Measurements from ENCODE around the gene HDAC3.

HDAC3 gene

DNA sequence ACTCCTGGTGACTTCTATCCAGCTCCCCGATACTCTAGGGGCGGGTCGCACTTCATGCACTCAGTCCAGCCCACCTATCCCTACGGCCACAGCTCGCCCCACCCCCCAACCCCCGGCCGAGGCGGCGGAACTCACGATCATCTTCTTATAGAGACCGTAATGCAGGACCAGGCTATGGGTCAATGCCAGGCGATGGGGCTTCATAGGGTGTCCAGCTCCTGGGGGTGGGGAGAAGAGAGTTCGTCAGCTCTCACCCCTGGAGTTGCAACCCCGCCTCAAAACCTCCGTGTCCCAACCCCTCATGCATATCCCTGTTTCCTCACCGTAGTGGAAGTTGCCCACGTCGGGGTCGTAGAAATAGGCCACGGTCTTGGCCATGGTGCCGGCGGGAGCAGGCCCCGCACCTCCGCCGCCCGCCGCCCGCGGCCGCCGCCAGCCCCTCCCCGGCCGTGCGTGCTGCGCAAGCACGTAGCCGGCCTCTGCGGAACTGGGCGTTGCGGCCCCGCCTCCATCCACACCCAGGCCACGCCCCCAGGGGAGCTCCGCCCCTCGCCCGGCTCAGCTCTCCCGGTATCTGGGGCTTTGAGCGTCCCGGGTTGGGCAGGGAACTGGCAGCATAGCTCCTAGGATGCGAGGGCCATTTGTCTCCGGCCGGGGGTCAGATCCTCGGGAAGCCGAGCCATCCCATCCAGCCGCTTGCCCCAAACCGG lies at the start of gene HDAC3, which contains the start of gene RELL2:
TSS of gene HDAC3 (minus strand) at position 437 of the 710 bp plus-strand sequence. CDS start at position 378, 59 bp downstream.
TSS of gene RELL2 (plus strand) at position 585 of the 710 bp plus-strand sequence. CDS start 1,229 bp downstream, outside the sequence.
- DNase-seq (ENCODE audit: low read depth in 2 of 2): peak; percentile 83 to 94

- DNase-seq (ENCODE audit: low read depth in 2 of 2): no peak
These were observed 48.9 kb upstream of the HDAC3 start for GRCh38 chr5:141685591-141685990.

DNA sequence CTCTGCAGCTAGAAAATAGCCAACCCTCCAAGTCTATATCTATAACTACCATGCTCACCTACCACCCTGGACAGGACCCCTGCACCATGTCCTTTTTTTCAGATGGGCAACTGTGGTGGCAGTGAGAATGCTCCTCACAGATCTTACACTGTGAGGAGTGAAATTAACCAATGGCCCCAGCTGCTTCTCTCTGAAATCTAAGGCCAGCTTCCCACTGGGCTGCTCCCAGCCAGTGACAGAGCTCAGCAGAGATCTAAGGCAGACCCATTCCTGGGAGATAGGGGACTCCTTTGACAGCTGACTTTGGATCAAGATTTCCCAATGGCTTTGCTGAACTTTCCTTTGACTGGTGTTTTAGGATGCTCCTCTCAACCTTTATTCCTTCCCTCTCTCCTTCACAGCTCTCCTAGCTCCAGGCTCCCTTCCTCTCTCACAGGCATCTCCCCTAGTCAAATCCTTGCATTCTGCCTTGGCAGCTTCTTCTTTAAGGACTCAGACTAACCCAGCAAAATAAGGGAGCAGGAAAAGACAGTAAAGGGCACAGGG lies 47.0 kb upstream of the HDAC3 start:
- DNase-seq (ENCODE audit: low read depth in 2 of 2): no peak

DNA sequence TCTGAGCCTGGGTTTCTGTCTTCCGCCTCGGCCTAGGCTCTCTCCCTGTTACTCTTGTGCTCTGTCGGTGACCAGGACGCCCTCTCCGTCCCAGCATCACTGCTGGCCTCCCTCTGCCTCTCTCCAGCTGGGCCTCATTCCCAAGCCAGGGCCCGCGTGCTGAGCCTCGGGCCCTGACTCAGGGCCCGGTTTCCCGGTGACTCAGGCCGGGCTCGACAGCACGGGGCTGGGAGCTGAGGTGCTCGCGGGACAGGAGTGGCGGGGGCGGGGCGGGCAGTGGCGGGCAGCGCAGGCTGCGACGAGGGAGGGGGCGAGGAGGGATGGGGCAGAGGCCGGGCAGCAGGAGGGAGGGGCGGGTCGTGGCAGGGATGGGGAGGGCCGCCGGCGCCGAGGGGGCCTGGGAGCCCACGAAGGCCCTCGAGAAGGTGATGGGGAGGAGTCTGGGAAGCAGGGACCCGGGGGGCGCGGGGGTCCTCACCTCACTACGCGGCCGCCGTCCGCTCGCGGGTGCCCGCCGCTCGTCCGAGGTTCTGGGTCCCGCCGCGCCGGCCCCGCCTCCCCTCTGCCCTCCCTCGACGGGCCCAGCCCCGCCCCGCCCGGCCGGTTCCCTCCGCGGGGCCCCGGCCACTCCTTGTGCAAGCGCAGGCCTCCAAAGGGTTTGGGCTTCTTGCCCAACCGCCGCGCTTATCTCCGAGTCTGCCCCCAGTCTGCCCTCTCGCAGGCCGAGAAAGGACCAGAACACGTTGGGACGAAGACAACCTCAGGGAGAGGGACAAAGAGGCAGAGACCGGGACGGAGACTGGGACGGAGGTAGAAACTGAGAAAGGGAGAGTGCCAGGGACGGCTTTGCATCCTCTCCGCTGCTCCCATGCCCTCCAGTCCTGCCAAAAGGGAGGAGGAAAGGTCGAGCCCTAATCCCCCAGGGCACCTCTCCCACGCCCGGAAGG lies 45.3 kb upstream of the HDAC3 start, which contains the start of gene ARAP3:
TSS of gene ARAP3 (minus strand) at position 536 of the 947 bp plus-strand sequence. CDS start 1,744 bp downstream, outside the sequence.
- peak in 1 of 2 donors; percentile 38 for DNase-seq (ENCODE audit: low read depth in 2 of 2)

DNA sequence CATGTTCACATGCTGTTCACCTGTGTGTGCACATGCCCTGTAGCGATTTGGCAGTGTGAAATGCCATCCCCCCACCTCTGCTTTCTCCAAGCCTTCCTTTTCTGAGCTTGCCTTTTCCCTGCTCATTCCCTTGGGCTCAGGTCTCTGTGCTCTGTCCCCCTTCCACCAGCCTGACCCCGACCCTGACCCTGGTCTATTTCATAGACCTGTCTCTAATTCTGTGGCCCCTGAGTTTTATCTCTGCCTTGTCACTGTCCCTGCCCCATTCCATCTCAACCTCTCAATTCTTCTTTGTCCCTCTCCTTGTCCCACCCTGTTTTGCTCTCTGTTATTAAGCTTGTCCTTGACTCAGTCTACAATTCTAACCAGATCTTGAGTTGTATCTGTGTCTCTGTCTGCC lies 44.6 kb upstream of the HDAC3 start:
- no peak for DNase-seq (ENCODE audit: low read depth in 2 of 2)

DNA sequence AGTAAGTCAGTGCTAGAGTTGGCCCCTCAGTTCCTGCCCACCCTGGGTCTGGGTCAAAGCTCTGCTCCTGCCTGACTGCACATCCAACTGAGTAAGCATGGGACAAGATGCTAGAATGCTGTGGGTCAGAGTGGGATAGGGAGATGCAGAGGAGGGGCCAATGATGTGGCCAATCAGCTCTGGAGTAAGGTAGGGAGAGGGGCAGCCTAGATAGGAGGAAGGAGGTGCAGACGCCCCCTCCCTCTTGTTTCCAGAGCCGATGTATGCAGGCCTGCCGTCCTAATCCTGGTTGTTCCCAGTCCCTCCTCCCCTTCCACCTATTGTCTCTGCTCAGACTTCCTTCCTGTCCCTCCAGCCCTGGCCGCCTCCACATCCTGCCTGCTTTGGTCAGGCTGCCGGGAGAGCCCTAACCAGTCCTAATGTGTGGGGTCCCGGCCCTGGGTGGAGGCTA lies 44.1 kb upstream of the HDAC3 start:
- no peak for DNase-seq (ENCODE audit: low read depth in 2 of 2)

DNA sequence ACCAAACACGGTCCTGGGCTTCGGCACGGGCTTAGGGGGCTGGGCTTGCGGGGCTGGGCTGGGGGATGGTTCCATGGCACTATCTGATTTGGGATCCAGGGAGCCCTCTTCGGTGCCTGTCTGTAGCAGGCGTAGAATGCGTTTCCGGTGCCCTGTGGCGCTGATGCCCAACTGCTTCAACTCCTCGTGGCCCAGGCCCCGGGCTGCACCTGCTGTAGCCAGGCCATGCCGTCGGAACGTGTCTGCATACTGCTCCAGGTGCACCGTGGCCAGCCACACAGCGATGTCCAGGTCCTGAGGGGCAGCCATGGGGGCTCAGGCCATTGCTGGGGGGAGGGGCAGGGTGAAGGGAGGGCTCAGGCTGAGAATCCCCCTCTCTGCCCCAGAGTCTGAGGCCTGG lies 43.5 kb upstream of the HDAC3 start:
- DNase-seq (ENCODE audit: low read depth in 2 of 2): no peak

DNA sequence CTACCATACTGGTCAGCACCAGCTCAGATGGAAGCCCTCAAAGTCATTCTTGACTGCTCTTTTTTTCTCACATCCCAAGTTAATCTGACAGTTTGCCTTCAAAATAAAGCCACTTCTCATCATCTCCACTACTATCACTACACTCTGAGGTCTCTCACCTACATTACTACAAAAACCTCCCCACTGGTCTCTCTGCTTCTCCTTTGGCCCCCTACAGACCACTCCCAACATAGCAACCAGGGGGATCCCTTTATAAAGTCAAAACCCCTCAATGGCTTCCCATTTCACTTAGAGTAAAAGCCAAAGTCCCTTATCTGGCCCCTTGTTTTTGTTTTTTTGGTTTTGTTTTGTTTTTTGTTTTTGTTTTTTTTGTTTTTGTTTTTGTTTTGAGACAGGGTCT lies 40.8 kb upstream of the HDAC3 start:
- DNase-seq (ENCODE audit: low read depth in 2 of 2): no peak

- no peak for DNase-seq (ENCODE audit: low read depth in 2 of 2)
These were observed 39.0 kb upstream of the HDAC3 start for GRCh38 chr5:141675672-141676071.

- DNase-seq (ENCODE audit: low read depth in 2 of 2): no peak
These were observed 38.1 kb upstream of the HDAC3 start for GRCh38 chr5:141674747-141675146.

DNA sequence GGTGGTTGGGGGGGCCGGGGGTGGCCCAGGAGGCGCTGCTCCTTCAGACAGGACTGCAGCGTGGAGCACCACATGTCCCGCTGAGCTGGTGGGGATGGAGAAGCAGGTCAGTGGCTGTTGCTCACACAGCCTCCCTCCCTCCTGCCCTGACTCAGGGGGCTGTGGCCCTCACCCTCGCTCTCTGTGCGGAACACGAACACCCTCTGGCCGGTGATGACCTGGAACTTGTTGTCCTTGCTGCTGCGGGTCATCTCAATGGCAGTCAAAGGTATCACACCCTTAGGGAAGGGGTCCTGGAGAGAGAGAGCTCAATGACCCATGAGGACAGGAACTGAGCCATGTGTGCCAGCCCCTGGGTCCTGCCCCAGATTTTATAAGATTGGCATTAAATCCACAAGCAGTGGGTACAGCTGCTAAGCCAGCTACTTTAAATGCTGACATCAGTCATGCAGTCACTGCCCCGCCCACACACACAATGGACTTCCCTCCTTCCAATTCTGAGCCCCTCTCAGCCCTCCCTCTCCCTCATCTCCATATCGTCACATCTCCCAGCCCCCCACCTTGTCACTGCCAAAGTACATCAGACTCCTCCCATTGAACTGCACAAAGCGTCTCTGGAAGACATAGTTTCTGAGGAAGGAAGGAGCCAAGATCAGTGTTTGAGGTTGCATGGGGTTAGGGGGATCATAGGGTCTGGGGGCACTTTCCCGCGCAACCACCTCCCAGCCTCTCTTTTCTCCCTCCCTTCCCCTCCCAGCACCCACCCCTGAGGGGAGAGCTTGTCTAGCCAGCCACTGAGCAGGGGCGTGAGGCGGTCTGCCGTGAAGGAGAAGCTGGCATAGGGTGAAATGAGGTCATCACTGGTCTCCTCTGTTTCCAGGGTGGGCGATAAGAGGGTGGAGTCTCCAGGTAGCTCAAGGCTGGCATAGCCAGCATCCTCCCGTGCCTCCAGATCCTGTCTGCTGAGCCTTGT lies 36.5 kb upstream of the HDAC3 start:
- DNase-seq (ENCODE audit: low read depth in 2 of 2): no peak

- no peak for DNase-seq (ENCODE audit: low read depth in 2 of 2)
These were observed 35.6 kb upstream of the HDAC3 start for GRCh38 chr5:141672071-141672840.

GRCh38 chr5:141669520-141669919 lies 32.9 kb upstream of the HDAC3 start:
- no peak for DNase-seq (ENCODE audit: low read depth in 2 of 2)

GRCh38 chr5:141668601-141669265 lies 32.1 kb upstream of the HDAC3 start:
- DNase-seq (ENCODE audit: low read depth in 2 of 2): no peak

DNA sequence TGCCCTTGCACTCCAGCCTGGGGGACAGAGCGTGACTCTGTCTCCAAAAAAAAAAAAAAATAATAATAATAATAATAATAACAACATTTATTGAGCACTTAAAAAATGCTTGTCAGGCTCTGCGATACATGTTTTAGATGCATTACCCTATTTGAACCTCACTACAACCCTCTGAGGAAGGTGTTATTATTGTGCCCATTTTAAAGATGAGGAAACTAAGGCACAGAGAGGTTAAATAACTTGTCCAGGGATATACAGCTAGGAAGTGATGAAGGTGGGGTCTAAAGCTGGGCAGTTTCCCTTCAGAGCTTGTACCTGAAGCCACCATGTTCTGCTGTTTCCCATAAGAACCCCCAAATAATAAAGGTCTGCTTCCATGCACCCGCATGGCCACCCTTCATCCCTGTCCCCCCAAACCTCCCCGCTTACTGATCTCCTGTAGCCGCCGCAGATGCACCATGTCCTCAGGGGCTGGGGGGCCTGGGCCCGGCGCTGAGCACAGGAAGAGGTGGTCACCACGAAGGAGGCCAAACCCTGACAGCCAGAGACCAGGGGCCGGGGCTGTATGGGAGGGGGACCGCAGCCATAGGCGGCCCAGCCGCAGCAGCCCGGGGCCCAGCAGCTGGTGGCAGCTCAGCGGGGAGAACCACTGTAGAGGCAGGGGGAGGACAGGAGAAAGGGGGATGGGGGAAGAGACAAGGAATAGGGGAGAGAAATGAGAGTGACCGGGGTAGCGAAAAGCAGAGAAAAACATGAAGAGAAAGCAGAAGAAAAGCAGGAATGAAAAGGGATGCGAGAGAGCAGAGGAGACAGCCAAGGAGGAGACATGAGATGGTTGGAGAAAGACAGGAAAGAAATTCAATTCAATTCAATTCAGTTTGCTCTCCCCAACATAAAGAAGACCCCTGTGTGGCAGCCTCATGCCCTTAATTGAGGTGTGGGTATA lies 29.6 kb upstream of the HDAC3 start:
- DNase-seq (ENCODE audit: low read depth in 2 of 2): no peak

GRCh38 chr5:141664733-141665461 lies 28.2 kb upstream of the HDAC3 start:
- peak; percentile 38 to 65 for DNase-seq (ENCODE audit: low read depth in 2 of 2)

DNA sequence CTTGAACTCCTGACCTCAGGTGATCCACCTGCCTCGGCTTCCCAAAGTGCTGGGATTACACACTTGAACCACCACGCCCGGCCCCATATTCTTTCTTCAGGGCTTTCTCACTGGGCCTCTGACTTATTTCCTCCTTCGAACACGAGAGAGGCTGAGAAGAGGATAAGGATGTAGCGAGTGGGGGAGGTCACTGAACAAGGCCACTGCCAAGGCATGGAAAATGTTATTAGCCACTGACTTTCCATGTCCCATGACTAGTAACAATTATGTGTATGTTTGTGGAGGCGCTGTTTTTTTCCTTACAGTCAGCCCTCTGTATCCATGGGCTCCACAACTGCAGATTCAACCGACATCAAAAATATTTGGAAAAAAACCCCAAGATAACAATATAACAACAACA lies 26.9 kb upstream of the HDAC3 start:
- DNase-seq (ENCODE audit: low read depth in 2 of 2): no peak

DNA sequence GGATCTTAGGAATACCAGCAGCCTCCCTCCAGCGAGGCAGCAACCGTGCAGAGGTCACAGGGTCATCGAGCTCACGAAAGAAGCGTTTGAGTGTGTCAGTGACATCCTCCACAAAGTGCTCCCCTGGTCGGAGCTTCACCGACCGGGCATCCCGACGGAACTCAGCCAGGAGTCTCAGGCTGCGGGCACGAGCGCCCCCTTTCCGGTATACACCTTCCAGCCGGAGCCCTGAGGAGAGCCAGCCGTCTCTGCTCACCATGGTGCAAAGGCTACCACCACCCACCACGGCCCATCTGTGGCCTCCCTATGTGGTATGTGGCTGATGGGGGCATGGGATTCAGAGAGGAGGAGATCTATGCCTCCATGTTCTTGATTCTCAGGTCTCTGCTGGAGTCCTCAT lies 25.4 kb upstream of the HDAC3 start:
- DNase-seq (ENCODE audit: low read depth in 2 of 2): no peak

Data from stimulated activated CD4-positive, alpha-beta T cell treated with anti-CD3 and anti-CD28 coated beads, Interleukin-15, amount 100 ng/mL, for 48 hours (primary cell).